Skeletal muscle tissue (tissue), 4 donors: ENCODE results near the gene SMIM30. TPM values are rescaled to one million over a fixed set of nuclear protein-coding genes. Genes with fewer than 3 reads are reported as not detected.
"Not testable (repeated sequence)": the region's sequence is repeated elsewhere in the genome, so short reads cannot be mapped to it uniquely, and the experiment has no call there.

ENCODE experiments used
- H3K27ac ChIP-seq: one replicate; pipeline ENCODE4 v1.7.0; 2013; ENCODE audit warnings: mild to moderate bottlenecking, low read depth, low read length, inconsistent platforms
- H3K27me3 ChIP-seq, 3 donors: one replicate each; pipeline ENCODE4 v1.7.0; 2013; ENCODE audit warnings: low read length in 3 of 3; ENCODE audit not compliant: control insufficient read depth in 3 of 3, insufficient read depth in 3 of 3
- H3K36me3 ChIP-seq, 3 donors: one replicate each; pipeline ENCODE4 v1.7.0; 2013; ENCODE audit warnings: low read length in 3 of 3; ENCODE audit not compliant: control insufficient read depth in 3 of 3, insufficient read depth in 3 of 3
- H3K4me1 ChIP-seq, 3 donors: one replicate each; pipeline ENCODE4 v1.7.0; 2013; ENCODE audit warnings: low read length in 3 of 3, mild to moderate bottlenecking in 3 of 3; ENCODE audit not compliant: control insufficient read depth in 3 of 3, insufficient read depth in 3 of 3
- H3K4me3 ChIP-seq, 3 donors: one replicate each; pipeline ENCODE4 v1.7.0; 2013; ENCODE audit warnings: low read length in 3 of 3
- H3K9ac ChIP-seq, 3 donors: one replicate each; pipeline ENCODE4 v1.7.0; 2013; ENCODE audit warnings: low read length in 3 of 3, mild to moderate bottlenecking in 3 of 3, moderate library complexity in 2 of 3, low read depth in 1 of 3
- H3K9me3 ChIP-seq, 3 donors: one replicate each; pipeline ENCODE4 v1.7.0; 2013; ENCODE audit warnings: low read length in 3 of 3; ENCODE audit not compliant: control insufficient read depth in 3 of 3
- total RNA-seq: library from RNA; depleted of rRNA; stranded (reverse); fragments of >200 nt; gene quantifications from one replicate; pipeline ENCODE4 v1.2.3, GENCODE V29; 2014
- donor health status: Osteomylitis.

SMIM30 gene, protein sequence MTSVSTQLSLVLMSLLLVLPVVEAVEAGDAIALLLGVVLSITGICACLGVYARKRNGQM
- total RNA-seq, result 38.6 TPM

DNA sequence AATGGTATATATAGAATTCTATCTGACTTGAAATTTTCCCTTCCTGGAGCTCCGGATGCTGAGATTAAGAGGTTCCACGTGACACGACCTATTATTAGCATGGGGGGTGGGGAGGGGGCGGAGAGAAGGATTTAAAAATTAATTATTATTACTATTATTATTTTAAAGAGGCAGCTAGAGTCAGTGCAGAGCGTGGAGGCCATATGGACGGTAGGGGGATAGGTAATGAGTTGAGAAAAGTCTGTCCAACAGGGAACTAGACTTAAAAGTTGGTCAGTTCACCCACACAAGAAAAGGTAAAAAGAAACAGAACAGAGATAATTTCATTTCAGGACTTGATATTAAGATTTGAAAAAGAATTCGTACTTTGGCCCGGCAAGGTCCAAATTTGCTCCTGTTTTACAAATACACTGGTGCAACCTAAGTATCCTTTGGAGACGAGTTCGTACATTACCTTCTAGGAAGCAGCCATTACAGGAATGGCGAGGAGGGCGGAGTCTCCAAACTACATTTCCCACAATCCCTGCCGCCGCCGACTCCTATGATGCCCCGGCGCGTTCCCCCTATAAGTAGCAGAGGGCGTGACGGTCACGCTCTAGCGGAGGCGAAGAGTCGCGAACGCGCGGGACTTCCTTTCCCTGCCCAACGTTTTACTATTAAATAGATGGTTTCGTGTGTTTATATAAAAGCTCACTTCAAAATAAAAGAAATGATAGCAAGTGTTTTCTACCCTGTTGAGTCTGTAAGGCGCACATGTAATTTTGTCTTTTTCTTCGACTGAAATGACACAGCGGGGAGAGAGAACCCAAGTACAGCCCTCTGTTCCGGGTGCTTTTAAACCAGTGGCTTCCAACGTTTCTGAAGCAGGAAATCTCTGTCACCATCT is at the start of gene SMIM30:
SMIM30 (minus strand) TSS at position 481 of the 886 bp plus-strand sequence. CDS start 976 bp downstream, outside the sequence.
- peak within 1 kb of the TSS; percentile 71 to 78 (median 76) for H3K9ac ChIP-seq
- H3K27me3 ChIP-seq, result no peaks in the 10 kb centered on the region
- peaks cover 3 to 8% (median 8%) of the 10 kb centered on the region in 3 donors for H3K36me3 ChIP-seq
- H3K4me1 ChIP-seq, result peaks cover 0 to 6% (median 0%) of the 10 kb centered on the region in 3 donors
- H3K27ac ChIP-seq, result peak within 1 kb of the TSS; percentile 58
- no peaks in the 10 kb centered on the region for H3K9me3 ChIP-seq
- H3K4me3 ChIP-seq, result peak within 1 kb of the TSS; percentile 76 to 96 (median 79)

DNA sequence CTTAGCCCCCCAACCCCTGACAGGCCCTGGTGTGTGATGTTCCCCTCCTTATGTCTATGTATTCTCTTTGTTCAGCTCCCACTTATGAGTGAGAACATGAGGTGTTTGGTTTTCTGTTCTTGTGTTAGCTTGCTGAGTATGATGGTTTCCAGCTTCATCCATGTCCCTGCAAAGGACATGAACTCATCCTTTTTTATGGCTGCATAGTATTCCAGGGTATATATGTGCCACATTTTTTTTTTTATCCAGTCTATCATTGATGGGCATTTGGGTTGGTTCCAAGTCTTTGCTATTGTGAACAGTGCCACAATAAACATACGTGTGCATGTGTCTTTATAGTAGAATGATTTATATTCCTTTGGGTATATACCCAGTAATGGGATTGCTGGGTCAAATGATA is 47.8 kb upstream of the SMIM30 start:
- not testable (repeated sequence) for H3K9ac ChIP-seq, H3K4me1 ChIP-seq, H3K9me3 ChIP-seq, H3K27me3 ChIP-seq, H3K36me3 ChIP-seq, H3K27ac ChIP-seq, H3K4me3 ChIP-seq

DNA sequence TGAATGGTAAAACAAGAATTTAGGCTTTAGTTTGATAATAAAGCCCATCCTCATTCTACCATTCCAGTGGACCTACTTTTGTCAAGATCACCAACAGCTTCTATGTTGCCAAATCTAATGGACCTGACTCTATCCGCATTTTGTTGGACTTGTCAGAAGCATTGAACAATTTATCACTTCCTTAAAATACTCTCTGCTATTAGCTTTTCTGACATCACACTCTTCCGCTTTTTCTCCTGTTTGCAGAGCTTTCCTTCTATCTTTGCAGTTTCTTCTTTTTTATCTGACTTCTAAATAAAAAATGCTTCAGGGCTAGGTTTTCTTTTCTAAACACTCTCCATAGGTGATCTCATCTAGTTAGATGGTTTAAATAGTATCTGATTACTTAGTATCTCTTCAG is 42.7 kb upstream of the SMIM30 start:
- H3K36me3 ChIP-seq, result no peaks in the 10 kb centered on the region
- H3K4me1 ChIP-seq, result no peaks in the 10 kb centered on the region
- no peaks in the 10 kb centered on the region for H3K27me3 ChIP-seq
- no peak overlapping the region for H3K9ac ChIP-seq
- H3K9me3 ChIP-seq, result no peaks in the 10 kb centered on the region
- no peak overlapping the region for H3K27ac ChIP-seq
- no peak overlapping the region for H3K4me3 ChIP-seq

DNA sequence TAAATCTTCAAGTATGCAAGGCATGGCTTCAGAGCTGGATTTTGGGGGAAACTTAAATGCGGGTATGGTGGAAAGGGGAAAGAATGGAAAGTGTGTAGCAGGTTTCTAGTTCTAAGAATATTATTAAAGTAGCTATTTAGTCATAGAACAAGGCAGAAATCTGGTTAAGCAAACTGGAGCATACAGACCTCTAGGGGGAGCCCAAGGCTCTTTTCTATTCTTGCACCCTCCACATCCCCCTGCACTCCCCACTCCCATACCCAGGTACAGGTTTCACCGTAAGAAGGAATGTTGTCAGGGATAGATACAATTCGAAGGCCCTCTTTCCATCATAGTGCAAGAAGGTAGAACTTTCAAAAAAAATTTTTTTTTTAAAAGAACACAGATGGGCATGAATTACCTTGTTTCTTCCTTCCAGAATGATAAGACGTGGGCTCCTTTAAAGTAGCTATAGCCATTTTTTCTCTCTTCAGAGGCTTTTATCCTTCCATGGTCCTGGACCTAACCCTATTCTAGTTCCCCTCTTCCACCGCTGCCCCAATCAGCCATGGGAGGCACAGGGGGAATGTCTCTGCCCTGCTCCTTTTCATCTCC is 41.5 kb upstream of the SMIM30 start:
- no peaks in the 10 kb centered on the region for H3K9me3 ChIP-seq
- H3K36me3 ChIP-seq, result no peaks in the 10 kb centered on the region
- peaks cover 0 to 3% (median 0%) of the 10 kb centered on the region in 3 donors for H3K27me3 ChIP-seq
- no peak overlapping the region for H3K4me3 ChIP-seq
- no peak overlapping the region for H3K27ac ChIP-seq
- H3K9ac ChIP-seq, result no peak overlapping the region
- H3K4me1 ChIP-seq, result no peaks in the 10 kb centered on the region

DNA sequence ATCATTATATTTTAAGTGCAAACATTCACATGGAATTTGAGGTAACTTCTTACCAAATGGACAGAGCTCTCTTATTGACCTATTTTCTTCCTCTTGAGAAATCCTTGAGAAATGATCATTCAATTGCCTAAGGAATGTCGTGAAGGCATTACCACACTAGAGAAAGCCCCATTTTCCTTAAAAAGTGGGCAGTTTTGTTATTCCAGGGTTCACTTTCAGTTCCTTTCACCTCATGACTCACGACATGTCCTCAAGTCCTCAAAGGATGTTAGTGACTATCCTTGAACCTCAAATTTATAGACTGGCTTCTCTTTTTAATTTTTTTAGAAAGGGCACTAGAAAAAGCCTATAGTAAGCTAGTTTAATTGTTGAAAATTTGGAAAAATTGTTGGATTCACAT is 40.4 kb upstream of the SMIM30 start:
- no peak overlapping the region for H3K27ac ChIP-seq
- no peaks in the 10 kb centered on the region for H3K9me3 ChIP-seq
- H3K4me1 ChIP-seq, result no peaks in the 10 kb centered on the region
- H3K9ac ChIP-seq, result no peak overlapping the region
- peaks cover 0 to 3% (median 0%) of the 10 kb centered on the region in 3 donors for H3K27me3 ChIP-seq
- H3K36me3 ChIP-seq, result no peaks in the 10 kb centered on the region
- H3K4me3 ChIP-seq, result no peak overlapping the region

DNA sequence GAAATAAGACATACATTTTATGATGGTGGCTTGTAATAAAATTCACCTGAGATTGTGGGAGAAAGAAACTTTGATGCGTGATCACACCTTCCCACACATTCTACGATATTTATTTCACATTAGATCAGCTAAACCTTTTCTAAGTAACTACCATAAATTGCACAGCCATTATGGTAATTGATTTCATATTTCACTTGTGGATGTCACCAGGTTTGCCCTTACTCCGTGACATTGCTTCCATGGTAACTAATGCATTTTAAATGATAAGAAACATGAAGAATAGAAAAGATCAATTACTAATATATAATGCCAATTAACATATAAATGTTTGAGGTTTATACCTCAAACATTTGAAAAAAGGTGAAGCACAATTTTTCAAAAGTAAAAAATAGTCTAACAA is 35.8 kb upstream of the SMIM30 start:
- Histone ChIP-seq H3K27ac (no peak overlapping the region), H3K36me3 (no peaks in the 10 kb centered on the region), H3K4me3 (no peak overlapping the region), H3K27me3 (peaks cover 0 to 3% (median 0%) of the 10 kb centered on the region in 3 donors), H3K9me3 (no peaks in the 10 kb centered on the region), H3K9ac (no peak overlapping the region), H3K4me1 (no peaks in the 10 kb centered on the region)

DNA sequence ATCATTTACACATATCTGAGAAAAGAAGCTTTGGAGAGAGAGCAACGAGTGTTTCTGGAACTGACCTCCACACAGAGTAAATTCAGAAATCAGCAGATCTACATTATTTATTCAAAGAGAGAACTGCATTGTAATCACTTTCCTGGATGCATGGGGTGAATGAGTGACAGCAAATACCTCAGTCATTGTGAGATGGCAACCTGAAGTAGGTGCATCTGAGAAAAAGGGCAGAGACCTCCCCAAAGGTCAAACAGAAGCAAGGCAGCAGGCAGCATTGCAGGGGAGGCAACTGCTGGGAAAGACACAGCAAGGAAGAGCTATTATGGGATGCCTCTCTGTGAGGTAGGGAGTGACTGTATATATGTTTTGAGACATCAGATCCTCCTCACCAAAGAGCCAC is 26.5 kb upstream of the SMIM30 start:
- H3K9me3 ChIP-seq, result no peaks in the 10 kb centered on the region
- no peaks in the 10 kb centered on the region for H3K36me3 ChIP-seq
- H3K9ac ChIP-seq, result no peak overlapping the region
- H3K27ac ChIP-seq, result no peak overlapping the region
- H3K27me3 ChIP-seq, result no peaks in the 10 kb centered on the region
- no peak overlapping the region for H3K4me3 ChIP-seq
- H3K4me1 ChIP-seq, result no peaks in the 10 kb centered on the region

DNA sequence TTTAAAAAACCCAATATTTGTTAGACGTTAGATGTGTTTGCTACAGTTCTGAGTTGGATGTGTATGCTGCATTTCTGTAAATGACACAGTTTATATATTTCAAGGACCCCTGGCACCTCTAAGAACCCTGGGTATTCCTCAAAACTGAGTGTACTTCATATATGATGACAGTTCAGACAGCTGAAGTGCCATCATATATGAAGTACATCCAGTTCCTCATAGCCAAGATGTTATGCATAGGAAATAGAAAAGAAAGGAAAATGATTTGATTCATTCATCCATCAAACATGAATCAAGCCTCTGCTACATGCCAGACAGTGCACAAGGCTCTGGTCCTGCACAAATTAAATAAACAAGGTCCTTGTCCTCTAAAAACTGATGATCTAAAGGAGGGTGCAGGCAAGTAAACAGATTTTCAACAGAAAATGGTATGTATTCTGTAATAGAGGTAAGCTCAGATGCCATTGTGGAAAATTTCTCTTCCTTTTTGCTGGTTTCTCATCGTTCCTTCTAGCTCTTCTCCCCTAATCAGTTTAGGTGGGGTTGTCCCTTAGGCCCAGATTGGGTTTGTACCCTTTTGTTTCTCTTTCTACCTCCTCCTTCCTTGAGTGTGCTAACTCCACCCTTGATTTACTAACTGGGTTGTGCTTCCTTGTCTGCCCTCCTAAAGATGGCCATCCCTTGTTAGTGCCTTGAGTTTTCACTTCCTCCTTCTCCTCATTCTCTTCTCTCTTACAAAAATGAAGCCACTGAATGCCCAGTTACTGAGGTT is 25.3 kb upstream of the SMIM30 start:
- Histone ChIP-seq H3K27ac (no peak overlapping the region), H3K36me3 (no peaks in the 10 kb centered on the region), H3K27me3 (no peaks in the 10 kb centered on the region), H3K9me3 (no peaks in the 10 kb centered on the region), H3K9ac (no peak overlapping the region), H3K4me1 (no peaks in the 10 kb centered on the region), H3K4me3 (no peak overlapping the region)

DNA sequence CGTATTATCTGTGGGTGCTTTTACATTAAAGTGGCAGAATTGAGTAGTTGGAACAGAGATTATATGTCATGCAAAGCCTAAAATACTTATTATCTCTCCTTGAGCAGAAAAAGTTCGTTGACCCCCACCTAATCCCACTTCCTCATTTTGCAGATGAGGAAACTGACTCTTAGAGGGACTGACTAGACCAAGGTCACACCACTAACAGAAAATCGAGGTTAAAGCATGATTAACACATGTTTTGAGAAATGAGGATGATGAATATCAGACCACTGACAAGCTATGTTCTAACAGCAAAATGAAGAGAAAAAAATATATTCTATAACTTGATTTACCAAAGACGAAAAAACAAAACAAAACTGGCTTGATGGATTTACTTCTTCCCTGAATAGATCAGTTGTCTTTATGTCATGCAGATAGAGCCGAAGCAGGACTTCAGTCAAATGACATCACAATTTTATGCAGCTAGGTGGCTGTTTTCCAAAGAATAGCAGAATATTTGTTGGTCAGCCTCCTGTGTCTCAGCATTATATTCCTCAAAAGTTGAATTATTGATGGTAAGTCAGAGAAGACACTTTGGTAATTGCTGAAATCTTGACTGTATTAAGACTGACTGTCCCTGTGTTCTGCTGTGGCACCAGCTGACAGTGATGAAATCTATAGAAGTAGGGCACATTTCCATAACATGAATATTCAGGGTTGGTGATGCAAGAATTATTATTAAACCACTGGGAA is 24.2 kb upstream of the SMIM30 start:
- Histone ChIP-seq H3K4me1 (no peaks in the 10 kb centered on the region), H3K36me3 (no peaks in the 10 kb centered on the region), H3K9ac (no peak overlapping the region), H3K27ac (no peak overlapping the region), H3K27me3 (no peaks in the 10 kb centered on the region), H3K4me3 (no peak overlapping the region), H3K9me3 (no peaks in the 10 kb centered on the region)
